GM12892 (cell line): Measurements from ENCODE around the gene MDM2.

ENCODE experiments used
- POLR2A ChIP-seq: IDR thresholded peaks from 2 replicates; pipeline ENCODE4 v1.6.1; 2011; ENCODE audit warnings: low read depth, low read length, control low read depth
- POLR2AphosphoS5 ChIP-seq: IDR thresholded peaks from 2 replicates; pipeline ENCODE4 v1.6.1; 2011; ENCODE audit warnings: low read depth, low read length, control low read depth

DNA sequence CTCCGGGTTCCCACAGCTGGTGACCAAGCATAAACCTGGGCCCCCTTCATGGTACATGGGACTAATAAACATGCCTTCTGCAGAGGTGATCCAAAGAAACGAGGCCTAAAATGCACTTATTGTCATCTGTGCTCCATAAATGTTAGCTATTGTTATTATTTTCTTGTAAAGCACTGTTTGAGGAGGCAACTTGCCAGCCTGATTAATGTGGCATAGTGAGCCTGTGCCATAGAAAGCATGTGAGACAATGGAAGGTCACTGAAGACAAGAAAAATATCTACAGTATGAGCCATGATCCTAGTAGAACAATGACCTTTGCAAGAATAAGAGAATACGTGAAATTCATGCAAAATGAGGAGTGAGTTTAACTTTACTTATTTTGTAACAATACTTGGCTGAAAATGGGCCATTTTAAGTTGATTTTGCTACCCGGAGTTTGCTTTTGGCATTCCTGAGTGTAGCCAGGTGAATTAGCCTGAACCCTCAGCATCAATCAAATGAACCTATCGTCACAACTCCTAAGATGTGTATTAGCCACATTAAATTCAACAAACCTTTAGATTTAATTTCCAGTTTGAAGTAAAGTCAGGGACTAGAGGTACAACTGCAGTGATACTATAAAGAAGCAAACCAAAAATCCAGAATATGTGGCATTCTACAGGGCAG, 72.8 kb downstream of the MDM2 start:
- TF ChIP-seq POLR2A, result no peak
- no peak for TF ChIP-seq POLR2AphosphoS5
